IMR-90 (cell line): ENCODE data around the gene CFAP70. TPM values are rescaled to one million over a fixed set of nuclear protein-coding genes. Genes with fewer than 3 reads are reported as not detected.

ENCODE experiments used
- ATAC-seq: fragments of 200-7000 bp; cut with Tn5 transposase; 2 replicates; pipeline ENCODE4 v1.9.1; 2020; ENCODE audit warnings: low read depth, mild to moderate bottlenecking, moderate library complexity
- BruUV-seq: library from RNA; stranded (reverse); fragments of 400-500 nt; replicated peaks from 2 replicates; lab custom pipeline; 2021; lab: Mats Ljungman, UMichigan
- CTCF ChIA-PET: fragments of 300-600 bp; formaldehyde crosslinking; extraction: SDS; loops from one replicate; lab custom pipeline; 2021; ENCODE audit warnings: antibody characterized with exemption; lab: Yijun Ruan, JAX
- POLR2A ChIA-PET: fragments of 300-600 bp; sonication (Branson Sonifier 250); formaldehyde crosslinking; loops from one replicate; lab custom pipeline; 2022; ENCODE audit warnings: antibody characterized with exemption; ENCODE audit not compliant: unreplicated experiment; lab: Charles Lee
- DNase-seq: peaks from one replicate; pipeline ENCODE4 v3.0.0; 2013
- H2AFZ ChIP-seq: replicated peaks from 2 replicates; pipeline ENCODE3; 2013; ENCODE audit warnings: low read length, mild to moderate bottlenecking; ENCODE audit not compliant: poor library complexity
- H2AK5ac ChIP-seq: 2 replicates; pipeline ENCODE4 v1.6.1; 2013; ENCODE audit warnings: low read depth, low read length, inconsistent platforms
- H2AK9ac ChIP-seq: replicated peaks from 2 replicates; pipeline ENCODE3; 2013; ENCODE audit warnings: mild to moderate bottlenecking, low read depth, low read length, moderate library complexity; ENCODE audit not compliant: poor library complexity
- H2BK120ac ChIP-seq: 2 replicates; pipeline ENCODE4 v1.6.1; 2013; ENCODE audit warnings: low read depth, low read length, inconsistent platforms
- H2BK15ac ChIP-seq: 3 replicates; pipeline ENCODE4 v1.6.1; 2013; ENCODE audit warnings: low read depth, low read length, inconsistent platforms
- H2BK20ac ChIP-seq: 2 replicates; pipeline ENCODE4 v1.6.1; 2013; ENCODE audit warnings: low read depth, mild to moderate bottlenecking, inconsistent platforms, low read length, moderate library complexity
- H2BK5ac ChIP-seq: 2 replicates; pipeline ENCODE4 v1.6.1; 2013; ENCODE audit warnings: mild to moderate bottlenecking, low read depth, low read length, inconsistent platforms; ENCODE audit not compliant: poor library complexity, severe bottlenecking
- H3K14ac ChIP-seq: replicated peaks from 2 replicates; pipeline ENCODE4 v1.6.1; 2013; ENCODE audit warnings: low read depth, low read length, inconsistent platforms
- H3K18ac ChIP-seq: 2 replicates; pipeline ENCODE4 v1.6.1; 2013; ENCODE audit warnings: low read depth, low read length, control low read depth
- H3K23ac ChIP-seq: 2 replicates; pipeline ENCODE4 v1.6.1; 2013; ENCODE audit warnings: low read depth, low read length, inconsistent platforms
- H3K27ac ChIP-seq: 2 replicates; pipeline ENCODE4 v1.5.1; 2013; ENCODE audit warnings: mild to moderate bottlenecking, control low read depth, low read length; ENCODE audit not compliant: insufficient read depth
- H3K27me3 ChIP-seq: 2 replicates; pipeline ENCODE4 v1.6.1; 2013; ENCODE audit warnings: low read length; ENCODE audit not compliant: control insufficient read depth, insufficient read depth
- H3K36me3 ChIP-seq: 2 replicates; pipeline ENCODE4 v1.6.1; 2013; ENCODE audit warnings: low read length, mixed read lengths; ENCODE audit not compliant: control insufficient read depth, insufficient read depth
- H3K4ac ChIP-seq: 2 replicates; pipeline ENCODE4 v1.6.1; 2013; ENCODE audit warnings: low read depth, low read length, inconsistent platforms
- H3K4me1 ChIP-seq: 2 replicates; pipeline ENCODE4 v1.6.1; 2013; ENCODE audit warnings: low read length, mixed read lengths; ENCODE audit not compliant: control insufficient read depth, insufficient read depth
- H3K4me2 ChIP-seq: 2 replicates; pipeline ENCODE4 v1.6.1; 2013; ENCODE audit warnings: low read depth, mild to moderate bottlenecking, control low read depth, low read length, moderate library complexity
- H3K4me3 ChIP-seq: 2 replicates; pipeline ENCODE4 v1.5.1; 2013; ENCODE audit warnings: low read depth, mild to moderate bottlenecking, control low read depth, low read length, moderate library complexity; ENCODE audit not compliant: insufficient read depth
- H3K56ac ChIP-seq: 2 replicates; pipeline ENCODE4 v1.6.1; 2013; ENCODE audit warnings: low read length, inconsistent platforms; ENCODE audit not compliant: insufficient read depth; ENCODE audit errors: extremely low read depth
- H3K79me1 ChIP-seq, 2 experiments: 2 replicates each; pipeline ENCODE4 v1.6.1; 2013; ENCODE audit warnings: low read length in 2 of 2, inconsistent platforms in 1 of 2, low read depth in 1 of 2
- H3K9ac ChIP-seq: 2 replicates; pipeline ENCODE4 v1.6.1; 2013; ENCODE audit warnings: low read depth, low read length, control low read depth
- H3K9me1 ChIP-seq: 2 replicates; pipeline ENCODE4 v1.6.1; 2013; ENCODE audit warnings: low read length, inconsistent platforms; ENCODE audit not compliant: insufficient read depth
- H3K9me3 ChIP-seq: 2 replicates; pipeline ENCODE4 v1.6.1; 2013; ENCODE audit warnings: low read length; ENCODE audit not compliant: control insufficient read depth, insufficient read depth
- H4K20me1 ChIP-seq: 2 replicates; pipeline ENCODE4 v1.6.1; 2013; ENCODE audit warnings: low read length, inconsistent platforms; ENCODE audit not compliant: insufficient read depth
- H4K5ac ChIP-seq: 2 replicates; pipeline ENCODE4 v1.6.1; 2013; ENCODE audit warnings: mild to moderate bottlenecking, low read depth, low read length, control low read depth
- H4K8ac ChIP-seq, 2 experiments: 2 replicates each; pipeline ENCODE4 v1.6.1; 2013; ENCODE audit warnings: low read depth in 2 of 2, low read length in 2 of 2, control low read depth in 1 of 2, inconsistent platforms in 1 of 2
- H4K91ac ChIP-seq: 2 replicates; pipeline ENCODE4 v1.6.1; 2013; ENCODE audit warnings: low read depth, low read length, inconsistent platforms; ENCODE audit not compliant: insufficient read depth
- BHLHE40 ChIP-seq: fragments of 150-350 bp; IDR thresholded peaks from 2 replicates; pipeline ENCODE4 v1.6.1; 2016; ENCODE audit warnings: mild to moderate bottlenecking, low read depth, low read length
- CEBPB ChIP-seq: IDR thresholded peaks from 2 replicates; pipeline ENCODE4 v1.6.1; 2012; ENCODE audit warnings: low read depth, low read length, improper control_type of control experiment
- CHD1 ChIP-seq: IDR thresholded peaks from 2 replicates; pipeline ENCODE4 v1.6.1; 2012; ENCODE audit warnings: low read depth, low read length, improper control_type of control experiment
- CTCF ChIP-seq: conservative IDR thresholded peaks from 2 replicates; pipeline ENCODE4 v1.5.1; 2012; ENCODE audit warnings: mild to moderate bottlenecking, low read depth, low read length, improper control_type of control experiment
- ELK1 ChIP-seq: fragments of 150-350 bp; IDR thresholded peaks from 2 replicates; pipeline ENCODE4 v1.6.1; 2016; ENCODE audit warnings: low read depth, mild to moderate bottlenecking, low read length, moderate library complexity, borderline replicate concordance
- FOS ChIP-seq: fragments of 150-350 bp; IDR thresholded peaks from 2 replicates; pipeline ENCODE4 v1.6.1; 2016; ENCODE audit warnings: low read depth, low read length
- MAZ ChIP-seq: IDR thresholded peaks from 2 replicates; pipeline ENCODE4 v1.6.1; 2012; ENCODE audit warnings: low read depth, mild to moderate bottlenecking, low read length, improper control_type of control experiment, moderate library complexity, borderline replicate concordance
- MXI1 ChIP-seq: IDR thresholded peaks from 2 replicates; pipeline ENCODE4 v1.6.1; 2012; ENCODE audit warnings: low read depth, mild to moderate bottlenecking, low read length, moderate library complexity, borderline replicate concordance
- NFE2L2 ChIP-seq: fragments of 150-350 bp; IDR thresholded peaks from 2 replicates; pipeline ENCODE4 v1.6.1; 2016; ENCODE audit warnings: low read depth, mild to moderate bottlenecking, low read length
- POLR2A ChIP-seq: IDR thresholded peaks from 2 replicates; pipeline ENCODE4 v1.6.1; 2012; ENCODE audit warnings: mild to moderate bottlenecking, low read depth, low read length
- RCOR1 ChIP-seq: IDR thresholded peaks from 2 replicates; pipeline ENCODE4 v1.6.1; 2012; ENCODE audit warnings: mild to moderate bottlenecking, low read length, improper control_type of control experiment; ENCODE audit not compliant: insufficient replicate concordance
- SMC3 ChIP-seq: fragments of 150-350 bp; IDR thresholded peaks from 2 replicates; pipeline ENCODE4 v1.6.1; 2016; ENCODE audit warnings: low read depth, mild to moderate bottlenecking, antibody characterized with exemption, low read length, moderate library complexity
- USF2 ChIP-seq: fragments of 150-350 bp; IDR thresholded peaks from 2 replicates; pipeline ENCODE4 v1.6.1; 2017; ENCODE audit warnings: mild to moderate bottlenecking, antibody characterized with exemption, low read length, low read depth
- WGBS, 2 experiments: methylation state at CpG; one replicate each; pipeline versions ENCODE4 v1.1.5 to v1.1.7; 2013; ENCODE audit warnings: missing lambda C conversion rate in 2 of 2; ENCODE audit not compliant: insufficient read length in 1 of 2; ENCODE audit errors: extremely low coverage in 2 of 2; 5-methylcytosine and 5-hydroxymethylcytosine counted together
- dilution Hi-C: fragments of 300-500 bp; cut with HindIII; formaldehyde crosslinking; loops from one replicate; pipeline ENCODE4 v1.14.3; 2018; ENCODE audit warnings: low sequenced_read_pairs; ENCODE audit not compliant: unreplicated experiment
- in situ Hi-C: fragments of 300-500 bp; cut with MboI; formaldehyde crosslinking; loops from 3 replicates; pipeline ENCODE4 v1.14.3; 2019; ENCODE audit warnings: low sequenced_read_pairs, inconsistent platforms, mixed read lengths
- intact Hi-C: fragments of 100-400 bp; cut with micrococcal nuclease; formaldehyde crosslinking; loops from 2 replicates; pipeline ENCODE4 v1.10.0; 2022
- polyA plus RNA-seq, 3 experiments: library from polyadenylated mRNA; depleted of rRNA; stranded (reverse); fragments of >200 nt; gene quantifications; 2 replicates each; pipeline ENCODE4 v1.2.3, GENCODE V29; 2012; ENCODE audit warnings: low replicate concordance in 1 of 3
- total RNA-seq: library from RNA; depleted of rRNA; stranded (reverse); fragments of >200 nt; gene quantifications from 2 replicates; pipeline ENCODE4 v1.2.3, GENCODE V29; 2012

Gene CFAP70
- total and polyA plus RNA-seq, 2 of the 4 experiments (the other 2 are of a cell fraction): 0.15 to 0.18 TPM

GRCh38 chr10:73262105-73262730, 96.4 kb downstream of the CFAP70 start:
- ATAC-seq: no peak
- Histone ChIP-seq H3K79me1 (no peaks in the 10 kb centered on the region), H3K4me2 (no peak overlapping the region), H2BK120ac (no peak overlapping the region), H3K4me1 (no peaks in the 10 kb centered on the region), H3K9me3 (no peaks in the 10 kb centered on the region), H3K9me1 (no peaks in the 10 kb centered on the region), H4K5ac (no peak overlapping the region), H2AK5ac (no peak overlapping the region), H3K9ac (no peak overlapping the region), H3K23ac (no peak overlapping the region), H3K4ac (no peak overlapping the region), H4K91ac (no peak overlapping the region), H2AK9ac (no peak overlapping the region), H3K27me3 (peaks cover 3% of the 10 kb centered on the region), H3K4me3 (no peak overlapping the region), H2BK5ac (no peak overlapping the region), H3K18ac (no peak overlapping the region), H3K27ac (no peak overlapping the region), H4K20me1 (no peaks in the 10 kb centered on the region), H2BK20ac (no peak overlapping the region), H2BK15ac (no peak overlapping the region), H3K14ac (no peak overlapping the region), H3K56ac (no peak overlapping the region), H3K36me3 (no peaks in the 10 kb centered on the region), H4K8ac (no peak overlapping the region; a peak in 1 of 4 replicates), H2AFZ (no peak overlapping the region)
- ChIA-PET CTCF (no interaction called here), POLR2A (no interaction called here)
- in situ Hi-C loops: loop anchor here (25.0 kb wide), 1 partner anchor 375 kb away; the partner anchor contains the start of gene MYOZ1
- dilution Hi-C loops: no loop called here
- DNase-seq: peak; percentile 74
- WGBS, 2 experiments: no CpG with 5 or more reads among the region's 4 CpGs
- TF ChIP-seq RCOR1 (no peak), MXI1 (no peak), NFE2L2 (no peak), MAZ (no peak), CHD1 (no peak), CEBPB (peak; percentile 84), BHLHE40 (no peak), POLR2A (no peak), ELK1 (no peak), USF2 (no peak), SMC3 (no peak), CTCF (no peak), FOS (peak; percentile 31; the same call in 1 of the 2 replicates)
- BruUV-seq: no TSS peak
- intact Hi-C loops: loop anchor here (5.0 kb wide), 1 partner anchor 380 kb away; the partner anchor contains the start of gene MYOZ1
